ENCODE measurements around the gene DPH6.
"Not testable (repeated sequence)": the region's sequence is repeated elsewhere in the genome, so short reads cannot be mapped to it uniquely, and the experiment has no call there.

Gene DPH6

GRCh38 chr15:35427496-35427895 is 118.5 kb downstream of the DPH6 start:
- no peak for DNase-seq

GRCh38 chr15:35427091-35427490 is 118.9 kb downstream of the DPH6 start:
- DNase-seq, result no peak

GRCh38 chr15:35410775-35411174 is 135.2 kb downstream of the DPH6 start:
- DNase-seq, result no peak

GRCh38 chr15:35399901-35400300 is 146.1 kb downstream of the DPH6 start:
- DNase-seq, result no peak

GRCh38 chr15:35397027-35397426 is 148.9 kb downstream of the DPH6 start:
- DNase-seq, result no peak

GRCh38 chr15:35394416-35394815 is 151.5 kb downstream of the DPH6 start:
- no peak for DNase-seq

GRCh38 chr15:35393398-35393797 is 152.6 kb downstream of the DPH6 start:
- DNase-seq, result no peak

GRCh38 chr15:35391408-35391984 is 154.5 kb downstream of the DPH6 start:
- not testable (repeated sequence) for DNase-seq

GRCh38 chr15:35383506-35383905 is 162.5 kb downstream of the DPH6 start:
- no peak for DNase-seq

- no peak for DNase-seq
Measured at GRCh38 chr15:35381328-35381727, 164.6 kb downstream of the DPH6 start.

GRCh38 chr15:35379972-35380371 is 166.0 kb downstream of the DPH6 start:
- DNase-seq, result no peak

- not testable (repeated sequence) for DNase-seq
Measured at GRCh38 chr15:35378454-35378853, 167.5 kb downstream of the DPH6 start.

GRCh38 chr15:35376707-35377106 is 169.3 kb downstream of the DPH6 start:
- DNase-seq, result no peak

- no peak for DNase-seq
Measured at GRCh38 chr15:35374661-35375060, 171.3 kb downstream of the DPH6 start.

- no peak for DNase-seq
Measured at GRCh38 chr15:35362195-35362829, 183.7 kb downstream of the DPH6 start.

GRCh38 chr15:35358824-35359223 is 187.1 kb downstream of the DPH6 start:
- no peak for DNase-seq

GRCh38 chr15:35351059-35351458 is 194.9 kb downstream of the DPH6 start:
- no peak for DNase-seq

GRCh38 chr15:35349916-35350315 is 196.0 kb downstream of the DPH6 start:
- DNase-seq, result no peak

- no peak for DNase-seq
Measured at GRCh38 chr15:35330916-35331315, 215.0 kb downstream of the DPH6 start.

- DNase-seq, result no peak
Measured at GRCh38 chr15:35330048-35330695, 215.8 kb downstream of the DPH6 start.

GRCh38 chr15:35329521-35329961 is 216.4 kb downstream of the DPH6 start:
- DNase-seq, result no peak

- not testable (repeated sequence) for DNase-seq
Measured at GRCh38 chr15:35328836-35329235, 217.1 kb downstream of the DPH6 start.

GRCh38 chr15:35327789-35328188 is 218.2 kb downstream of the DPH6 start:
- DNase-seq, result no peak

GRCh38 chr15:35325374-35325941 is 220.5 kb downstream of the DPH6 start:
- no peak for DNase-seq
